Calu3 (cell line): ENCODE measurements around the gene ZMYND12. TPM values are rescaled to one million over a fixed set of nuclear protein-coding genes. Genes with fewer than 3 reads are reported as not detected.
"Not testable (repeated sequence)": the region's sequence is repeated elsewhere in the genome, so short reads cannot be mapped to it uniquely, and the experiment has no call there.

Source experiments
- Bru-seq: library from RNA; stranded (reverse); fragments of 400-500 nt; gene quantifications from one replicate; lab custom pipeline; 2021; lab: Mats Ljungman, UMichigan
- BruChase-seq, 2 experiments: library from RNA; stranded (reverse); fragments of 400-500 nt; gene quantifications; one replicate each; lab custom pipeline; 2021; lab: Mats Ljungman, UMichigan
- BruUV-seq: library from RNA; stranded (reverse); fragments of 400-500 nt; replicated peaks from 2 replicates; lab custom pipeline; 2021; lab: Mats Ljungman, UMichigan
- CTCF ChIA-PET: fragments of 300-600 bp; sonication (Branson Sonifier 250); formaldehyde crosslinking; loops from one replicate; lab custom pipeline; 2022; ENCODE audit warnings: antibody characterized with exemption; lab: Charles Lee
- DNase-seq: peaks from one replicate; pipeline ENCODE4 v3.0.0; 2022
- H3K27ac Mint-ChIP-seq: one replicate; pipeline ENCODE4 v1.8.0; 2022; ENCODE audit warnings: mixed read lengths; ENCODE audit not compliant: unreplicated experiment
- H3K27me3 Mint-ChIP-seq: one replicate; pipeline ENCODE4 v1.8.0; 2022; ENCODE audit warnings: mixed read lengths; ENCODE audit not compliant: unreplicated experiment
- H3K36me3 Mint-ChIP-seq: one replicate; pipeline ENCODE4 v1.8.0; 2022; ENCODE audit warnings: mild to moderate bottlenecking, moderate library complexity, mixed read lengths; ENCODE audit not compliant: insufficient read depth, unreplicated experiment
- H3K4me1 Mint-ChIP-seq: one replicate; pipeline ENCODE4 v1.8.0; 2022; ENCODE audit warnings: mild to moderate bottlenecking, low read depth, mixed read lengths; ENCODE audit not compliant: unreplicated experiment
- H3K4me3 Mint-ChIP-seq: one replicate; pipeline ENCODE4 v1.8.0; 2022; ENCODE audit warnings: mild to moderate bottlenecking, low read depth, moderate library complexity, mixed read lengths; ENCODE audit not compliant: unreplicated experiment
- H3K9me3 Mint-ChIP-seq: one replicate; pipeline ENCODE4 v1.8.0; 2022; ENCODE audit warnings: low read depth, mixed read lengths; ENCODE audit not compliant: unreplicated experiment
- intact Hi-C: fragments of 100-400 bp; cut with micrococcal nuclease; formaldehyde crosslinking; loops from one replicate; pipeline ENCODE4 v1.10.0; 2022; ENCODE audit not compliant: unreplicated experiment
- long read RNA-seq: library from polyadenylated mRNA; stranded (forward); transcript quantifications from one replicate; pipeline ENCODE4 v2.0.0, GENCODE V29; 2022
- total RNA-seq: library from RNA; stranded (reverse); gene quantifications from 2 replicates; pipeline ENCODE4 v1.2.3, GENCODE V29; 2022
- TF ChIP-seq, protein P1 (sequence below): fragments of 200-600 bp; IDR thresholded peaks from one replicate; pipeline ENCODE4 v1.8.0; 2022; ENCODE audit warnings: antibody characterized with exemption; ENCODE audit not compliant: unreplicated experiment

The ZMYND12 gene, protein sequence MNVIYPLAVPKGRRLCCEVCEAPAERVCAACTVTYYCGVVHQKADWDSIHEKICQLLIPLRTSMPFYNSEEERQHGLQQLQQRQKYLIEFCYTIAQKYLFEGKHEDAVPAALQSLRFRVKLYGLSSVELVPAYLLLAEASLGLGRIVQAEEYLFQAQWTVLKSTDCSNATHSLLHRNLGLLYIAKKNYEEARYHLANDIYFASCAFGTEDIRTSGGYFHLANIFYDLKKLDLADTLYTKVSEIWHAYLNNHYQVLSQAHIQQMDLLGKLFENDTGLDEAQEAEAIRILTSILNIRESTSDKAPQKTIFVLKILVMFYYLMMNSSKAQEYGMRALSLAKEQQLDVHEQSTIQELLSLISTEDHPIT
- total RNA-seq (0.83 and 1.1 TPM in 2 replicates), Bru-seq, nascent RNA (percentile 26 among the genes with signal in this experiment), BruChase-seq, experiment 1, labeled RNA remaining after a 6-hour chase (percentile 17 among the genes with signal in this experiment), BruChase-seq, experiment 2, labeled RNA remaining after a 2-hour chase (percentile 16 among the genes with signal in this experiment)
- long read RNA-seq, partial matches to known transcripts = 0 of 1 reads
- long read RNA-seq, other reads (novel, unspliced or antisense) = 0 of 1 reads

GRCh38 chr1:42456010-42456753 is at the start of gene ZMYND12, which contains the start of gene PPCS:
Gene ZMYND12 (minus strand): TSS chr1:42456022. CDS start chr1:42455997, 25 bp downstream.
Gene PPCS (plus strand): TSS chr1:42456543. CDS start chr1:42456566, 23 bp downstream.
- no TSS peak for BruUV-seq
- TF ChIP-seq, protein P1, sequence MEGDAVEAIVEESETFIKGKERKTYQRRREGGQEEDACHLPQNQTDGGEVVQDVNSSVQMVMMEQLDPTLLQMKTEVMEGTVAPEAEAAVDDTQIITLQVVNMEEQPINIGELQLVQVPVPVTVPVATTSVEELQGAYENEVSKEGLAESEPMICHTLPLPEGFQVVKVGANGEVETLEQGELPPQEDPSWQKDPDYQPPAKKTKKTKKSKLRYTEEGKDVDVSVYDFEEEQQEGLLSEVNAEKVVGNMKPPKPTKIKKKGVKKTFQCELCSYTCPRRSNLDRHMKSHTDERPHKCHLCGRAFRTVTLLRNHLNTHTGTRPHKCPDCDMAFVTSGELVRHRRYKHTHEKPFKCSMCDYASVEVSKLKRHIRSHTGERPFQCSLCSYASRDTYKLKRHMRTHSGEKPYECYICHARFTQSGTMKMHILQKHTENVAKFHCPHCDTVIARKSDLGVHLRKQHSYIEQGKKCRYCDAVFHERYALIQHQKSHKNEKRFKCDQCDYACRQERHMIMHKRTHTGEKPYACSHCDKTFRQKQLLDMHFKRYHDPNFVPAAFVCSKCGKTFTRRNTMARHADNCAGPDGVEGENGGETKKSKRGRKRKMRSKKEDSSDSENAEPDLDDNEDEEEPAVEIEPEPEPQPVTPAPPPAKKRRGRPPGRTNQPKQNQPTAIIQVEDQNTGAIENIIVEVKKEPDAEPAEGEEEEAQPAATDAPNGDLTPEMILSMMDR = no peak
- H3K9me3 Mint-ChIP-seq = no peaks in the 10 kb centered on the region
- CTCF ChIA-PET = no interaction called here
- peaks cover 49% of the 10 kb centered on the region for H3K36me3 Mint-ChIP-seq
- H3K27me3 Mint-ChIP-seq = no peaks in the 10 kb centered on the region
- peak within 1 kb of the TSS; percentile 75 for H3K27ac Mint-ChIP-seq
- DNase-seq = peak; percentile 86
- intact Hi-C loops = loop anchor here (5.0 kb wide), 1 partner anchor 279 kb away; no protein-coding TSS in a partner anchor
- peaks cover 21% of the 10 kb centered on the region for H3K4me1 Mint-ChIP-seq
- H3K4me3 Mint-ChIP-seq = peak within 1 kb of the TSS; percentile 77

- no peak overlapping the region for H3K27ac Mint-ChIP-seq
- peaks cover 3% of the 10 kb centered on the region for H3K9me3 Mint-ChIP-seq
- no peaks in the 10 kb centered on the region for H3K27me3 Mint-ChIP-seq
- BruUV-seq = no TSS peak
- CTCF ChIA-PET = no interaction called here
- intact Hi-C loops = no loop called here
- H3K36me3 Mint-ChIP-seq = no peaks in the 10 kb centered on the region
- no peak for DNase-seq
- TF ChIP-seq, protein P1 = no peak
- H3K4me3 Mint-ChIP-seq = no peak overlapping the region
- H3K4me1 Mint-ChIP-seq = no peaks in the 10 kb centered on the region
Measured at GRCh38 chr1:42504535-42505128, 48.8 kb upstream of the ZMYND12 start.

DNA sequence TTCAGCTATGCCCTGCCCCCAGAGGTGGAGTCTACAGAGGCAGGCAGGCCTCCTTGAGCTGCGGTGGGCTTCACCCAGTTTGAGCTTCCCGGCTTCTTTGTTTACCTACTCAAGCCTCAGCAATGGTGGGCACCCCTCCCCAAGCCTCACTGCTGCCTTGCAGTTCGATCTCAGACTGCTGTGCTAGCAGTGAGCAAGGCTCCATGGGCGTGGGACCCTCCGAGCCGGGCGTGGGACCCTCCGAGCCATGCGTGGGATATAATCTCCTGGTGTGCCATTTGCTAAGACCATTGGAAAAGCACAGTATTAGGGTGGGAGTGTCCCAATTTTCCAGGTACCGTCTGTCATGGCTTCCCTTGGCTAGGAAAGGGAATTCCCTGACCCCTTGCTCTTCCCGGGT is 46.2 kb upstream of the ZMYND12 start:
- H3K36me3 Mint-ChIP-seq = not testable (repeated sequence)

GRCh38 chr1:42490237-42490636 is 34.4 kb upstream of the ZMYND12 start:
- no TSS peak for BruUV-seq

More for the DNA sequence above, 46.2 kb upstream of the ZMYND12 start:
- DNase-seq, H3K27me3 Mint-ChIP-seq, H3K4me3 Mint-ChIP-seq, BruUV-seq, H3K4me1 Mint-ChIP-seq, H3K27ac Mint-ChIP-seq, H3K9me3 Mint-ChIP-seq, intact Hi-C loops: not testable (repeated sequence)
- CTCF ChIA-PET = interaction anchor here (0.6 kb wide), 1 partner anchor 1609 kb away, joined by 3 read pairs; no protein-coding TSS in a partner anchor

More at GRCh38 chr1:42490237-42490636, 34.4 kb upstream of the ZMYND12 start:
- no peak for DNase-seq
- H3K36me3 Mint-ChIP-seq = no peaks in the 10 kb centered on the region
- CTCF ChIA-PET = no interaction called here
- H3K9me3 Mint-ChIP-seq = no peaks in the 10 kb centered on the region
- no peak overlapping the region for H3K4me3 Mint-ChIP-seq
- H3K4me1 Mint-ChIP-seq = no peaks in the 10 kb centered on the region
- H3K27ac Mint-ChIP-seq = no peak overlapping the region
- intact Hi-C loops = no loop called here
- no peaks in the 10 kb centered on the region for H3K27me3 Mint-ChIP-seq
- TF ChIP-seq, protein P1 = no peak
